Activated CD8-positive, alpha-beta memory T cell treated with anti-CD3 and anti-CD28 coated beads for 48 hours (primary cell): ENCODE results near the gene GJB3.
"Not testable (repeated sequence)": the region's sequence is repeated elsewhere in the genome, so short reads cannot be mapped to it uniquely, and the experiment has no call there.

Experiments
- DNase-seq, 3 experiments: peaks; one replicate each; pipeline ENCODE4 v3.0.0-alpha.2; 2020; ENCODE audit warnings: low read depth in 2 of 3, low spot score in 2 of 3

GJB3 gene

GRCh38 chr1:34785231-34785874 lies 4.3 kb downstream of the GJB3 start:
- DNase-seq, result no peak

DNA sequence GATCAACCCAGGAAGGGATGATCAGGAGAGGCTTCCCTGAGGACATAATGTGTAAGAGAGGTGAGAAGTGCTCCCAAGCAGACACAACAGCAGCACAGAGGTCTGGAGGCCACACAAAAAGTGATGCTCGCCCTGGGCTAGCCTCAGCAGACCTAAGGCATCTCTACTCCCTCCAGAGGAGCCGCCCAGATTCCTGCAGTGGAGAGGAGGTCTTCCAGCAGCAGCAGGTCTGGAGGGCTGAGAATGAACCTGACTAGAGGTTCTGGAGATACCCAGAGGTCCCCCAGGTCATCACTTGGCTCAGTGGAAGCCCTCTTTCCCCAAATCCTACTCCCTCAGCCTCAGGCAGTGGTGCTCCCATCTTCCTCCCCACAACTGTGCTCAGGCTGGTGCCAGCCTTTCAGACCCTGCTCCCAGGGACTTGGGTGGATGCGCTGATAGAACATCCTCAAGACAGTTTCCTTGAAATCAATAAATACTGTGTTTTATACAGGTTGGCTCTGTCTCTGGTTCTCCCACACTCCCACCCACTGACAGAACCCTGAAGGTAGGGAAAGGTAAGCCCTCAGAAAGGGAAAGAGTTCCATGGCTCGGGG lies 5.0 kb downstream of the GJB3 start:
- no peak for DNase-seq

- peak in 2 of 3 experiments; percentile 19 to 42 for DNase-seq
These were observed 5.7 kb downstream of the GJB3 start for GRCh38 chr1:34786521-34787325.

DNA sequence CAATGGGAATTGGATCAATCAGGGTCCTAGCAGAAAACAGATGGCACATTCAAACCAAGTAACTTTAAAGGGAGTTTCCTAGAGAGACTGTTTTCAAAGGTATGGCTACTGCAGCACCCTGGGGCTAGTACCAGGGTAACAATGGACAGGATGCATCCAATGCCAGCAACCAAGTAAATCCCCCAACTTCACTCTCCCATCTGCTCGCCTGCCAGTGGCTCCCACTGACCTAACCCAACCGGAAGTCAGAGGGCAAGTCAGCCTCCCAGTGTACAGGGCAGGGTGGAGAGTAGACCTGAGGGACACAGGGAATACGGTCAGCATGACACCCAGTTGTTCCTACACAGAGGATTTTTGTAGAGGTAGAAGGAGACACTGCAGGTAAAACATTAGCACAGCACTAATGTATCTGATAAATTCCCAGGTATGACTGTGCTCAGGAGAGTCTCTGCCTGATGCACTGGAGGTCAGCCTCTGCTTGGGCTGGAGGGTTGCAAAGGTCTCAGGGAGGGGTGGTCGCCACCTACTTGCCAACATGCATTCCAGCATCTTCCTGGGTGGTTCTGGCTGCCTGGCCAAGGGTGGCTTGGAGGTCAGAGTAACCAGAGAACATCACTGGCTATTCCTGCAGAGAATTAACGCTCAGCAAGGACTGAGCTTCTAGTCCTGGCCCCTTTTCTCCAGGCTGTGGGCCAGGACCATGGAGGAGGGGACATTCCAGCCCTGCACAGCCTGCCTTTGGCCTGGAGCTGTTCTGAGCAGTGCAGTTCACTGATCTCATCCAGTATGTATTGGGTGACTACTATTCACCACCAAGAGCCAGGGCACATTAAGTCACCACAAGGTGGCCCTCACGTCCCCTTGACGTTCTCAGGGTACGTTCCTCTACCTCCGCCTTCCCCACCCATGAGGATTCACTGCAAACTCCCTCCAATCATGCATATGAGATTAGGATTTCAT lies 6.7 kb downstream of the GJB3 start:
- no peak for DNase-seq

GRCh38 chr1:34790985-34791384 lies 10.0 kb downstream of the GJB3 start:
- no peak for DNase-seq

- DNase-seq, result no peak
These were observed 11.4 kb downstream of the GJB3 start for GRCh38 chr1:34792424-34792823.

DNA sequence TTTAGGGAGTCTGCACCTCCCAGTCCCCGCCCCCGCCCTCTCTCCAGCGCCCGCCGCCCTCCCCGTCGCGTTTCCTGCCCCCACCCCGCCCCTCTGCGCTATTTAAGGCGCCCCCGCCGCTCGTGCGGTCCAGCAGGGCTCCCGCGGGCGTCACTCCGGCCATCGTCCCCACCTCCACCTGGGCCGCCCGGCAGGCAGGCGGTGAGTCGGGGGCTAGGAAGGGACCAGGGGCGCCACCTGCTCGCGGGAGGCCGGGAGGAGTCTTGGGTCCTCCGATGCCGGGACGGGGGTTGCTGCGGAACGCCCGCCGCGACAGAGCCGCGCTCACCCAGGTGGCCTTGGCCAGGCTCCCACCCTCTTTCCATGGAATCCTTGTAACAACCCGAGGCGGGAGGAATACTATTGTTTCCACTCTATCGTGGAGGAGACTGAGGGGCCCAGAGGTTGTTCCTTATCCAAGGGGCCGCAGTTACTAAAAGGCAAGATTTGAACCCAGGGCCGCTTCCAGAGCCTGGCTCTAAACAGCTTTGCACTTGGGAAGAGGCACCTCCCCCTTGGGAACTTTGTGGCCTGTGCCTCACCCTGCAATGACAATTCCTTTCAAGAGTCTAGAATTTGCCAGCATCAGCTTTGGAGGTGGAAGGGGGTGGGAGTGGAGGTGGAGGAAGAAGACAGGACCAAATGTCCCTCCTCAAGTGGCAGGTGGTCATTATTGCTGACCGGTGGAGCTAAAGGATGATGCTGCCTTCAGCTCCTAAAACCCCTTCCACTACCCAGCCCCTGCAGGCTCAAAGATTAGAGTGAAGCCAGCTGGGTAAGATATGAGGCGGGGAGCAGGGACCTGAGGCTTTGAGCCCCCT lies 12.1 kb downstream of the GJB3 start, which contains the start of gene GJA4:
GJA4 (plus strand) TSS at position 132 of the 860 bp plus-strand sequence. CDS start 1,215 bp downstream, outside the sequence.
- no peak for DNase-seq

DNA sequence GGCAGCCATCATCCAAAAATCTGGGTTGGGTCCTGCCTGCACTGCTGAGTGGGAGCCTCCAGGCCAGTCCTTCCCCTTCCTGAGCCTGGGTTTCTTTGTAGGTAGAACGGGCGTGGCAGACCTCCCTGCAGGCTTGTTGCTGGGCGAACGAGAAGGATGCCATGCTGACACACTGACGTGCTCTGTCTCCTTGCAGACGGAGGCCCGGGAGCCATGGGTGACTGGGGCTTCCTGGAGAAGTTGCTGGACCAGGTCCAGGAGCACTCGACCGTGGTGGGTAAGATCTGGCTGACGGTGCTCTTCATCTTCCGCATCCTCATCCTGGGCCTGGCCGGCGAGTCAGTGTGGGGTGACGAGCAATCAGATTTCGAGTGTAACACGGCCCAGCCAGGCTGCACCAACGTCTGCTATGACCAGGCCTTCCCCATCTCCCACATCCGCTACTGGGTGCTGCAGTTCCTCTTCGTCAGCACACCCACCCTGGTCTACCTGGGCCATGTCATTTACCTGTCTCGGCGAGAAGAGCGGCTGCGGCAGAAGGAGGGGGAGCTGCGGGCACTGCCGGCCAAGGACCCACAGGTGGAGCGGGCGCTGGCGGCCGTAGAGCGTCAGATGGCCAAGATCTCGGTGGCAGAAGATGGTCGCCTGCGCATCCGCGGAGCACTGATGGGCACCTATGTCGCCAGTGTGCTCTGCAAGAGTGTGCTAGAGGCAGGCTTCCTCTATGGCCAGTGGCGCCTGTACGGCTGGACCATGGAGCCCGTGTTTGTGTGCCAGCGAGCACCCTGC lies 13.2 kb downstream of the GJB3 start:
- no peak for DNase-seq

GRCh38 chr1:34794790-34795180 lies 13.8 kb downstream of the GJB3 start:
- DNase-seq, result no peak

- no peak for DNase-seq
These were observed 14.9 kb downstream of the GJB3 start for GRCh38 chr1:34795916-34796315.

DNA sequence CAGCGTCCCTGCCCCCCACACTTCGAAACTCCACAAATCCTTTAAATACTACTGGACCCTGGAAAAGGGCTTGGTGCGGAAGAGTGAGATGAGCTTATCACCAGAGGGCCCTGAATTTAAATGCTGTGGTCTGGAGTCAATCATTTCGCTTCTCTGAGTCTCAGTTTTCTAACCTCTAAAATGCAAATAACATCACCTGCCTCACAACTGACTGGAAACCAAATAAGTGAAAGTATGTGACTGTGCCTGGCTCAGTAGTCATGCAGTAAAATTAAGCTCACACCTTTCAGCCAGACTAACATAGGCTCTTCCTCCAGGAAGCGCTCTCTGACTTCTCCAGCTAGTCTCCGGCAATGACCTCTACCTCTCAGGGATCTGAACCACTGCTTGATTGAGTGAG lies 16.0 kb downstream of the GJB3 start:
- DNase-seq, result no peak

DNA sequence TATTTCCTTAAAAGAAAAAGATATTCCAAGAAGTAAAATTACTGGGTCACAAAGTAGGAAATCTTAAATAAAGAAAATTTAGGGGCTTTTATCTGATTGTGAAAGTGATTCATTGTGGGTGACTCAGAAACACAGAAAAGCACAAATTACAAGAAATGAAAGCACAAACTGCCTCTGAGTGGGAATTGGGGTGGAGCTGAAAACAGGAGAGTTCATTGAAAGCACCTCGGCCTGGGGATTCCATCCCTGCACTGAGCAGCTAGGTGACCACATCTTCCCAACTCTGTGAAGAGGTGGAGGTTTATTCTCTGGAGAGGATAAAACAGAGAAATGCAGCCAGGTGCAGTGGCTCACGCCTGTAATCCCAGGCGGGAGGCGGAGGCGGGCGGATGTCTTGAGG lies 19.2 kb downstream of the GJB3 start:
- no peak for DNase-seq

GRCh38 chr1:34803770-34804169 lies 22.8 kb downstream of the GJB3 start:
- no peak for DNase-seq

DNA sequence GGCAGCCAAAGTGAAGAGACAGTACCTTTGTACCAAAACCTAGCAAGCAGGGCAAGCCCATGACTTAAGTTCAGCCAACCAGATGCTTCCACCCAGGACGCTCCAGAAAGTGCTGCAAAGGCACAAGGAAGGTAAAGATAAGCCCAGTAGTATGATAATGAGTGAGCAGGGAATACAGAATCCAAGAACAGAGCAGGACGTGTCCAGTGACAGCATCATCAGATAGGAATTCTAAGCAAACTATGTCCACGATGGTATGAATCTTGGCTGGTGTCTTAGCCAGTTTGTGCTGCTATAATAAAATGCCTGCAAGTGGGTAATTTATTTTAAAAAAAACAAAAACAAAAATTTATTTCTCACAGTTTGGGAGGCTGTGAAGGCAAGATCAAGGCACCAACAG lies 25.4 kb downstream of the GJB3 start:
- DNase-seq, result no peak

- DNase-seq, result no peak
These were observed 27.2 kb downstream of the GJB3 start for GRCh38 chr1:34808051-34808810.

DNA sequence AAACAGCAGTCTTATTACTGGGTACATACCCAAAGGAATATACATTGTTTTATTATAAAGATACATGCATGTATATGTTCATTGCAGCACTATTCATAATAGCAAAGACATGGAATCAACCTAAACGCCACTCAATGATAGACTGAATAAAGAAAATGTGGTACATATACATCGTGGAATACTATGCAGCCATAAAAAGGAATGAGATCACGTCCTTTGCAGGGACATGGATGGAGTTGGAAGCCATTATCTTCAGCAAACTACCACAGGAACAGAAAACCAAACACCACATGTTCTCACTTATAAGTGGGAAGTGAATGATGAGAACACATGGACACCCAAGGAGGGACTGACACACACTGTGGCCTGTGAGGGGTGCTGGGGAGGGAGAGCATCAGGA lies 29.8 kb downstream of the GJB3 start:
- not testable (repeated sequence) for DNase-seq

- DNase-seq, result no peak
These were observed 35.3 kb downstream of the GJB3 start for GRCh38 chr1:34816332-34816731.

DNA sequence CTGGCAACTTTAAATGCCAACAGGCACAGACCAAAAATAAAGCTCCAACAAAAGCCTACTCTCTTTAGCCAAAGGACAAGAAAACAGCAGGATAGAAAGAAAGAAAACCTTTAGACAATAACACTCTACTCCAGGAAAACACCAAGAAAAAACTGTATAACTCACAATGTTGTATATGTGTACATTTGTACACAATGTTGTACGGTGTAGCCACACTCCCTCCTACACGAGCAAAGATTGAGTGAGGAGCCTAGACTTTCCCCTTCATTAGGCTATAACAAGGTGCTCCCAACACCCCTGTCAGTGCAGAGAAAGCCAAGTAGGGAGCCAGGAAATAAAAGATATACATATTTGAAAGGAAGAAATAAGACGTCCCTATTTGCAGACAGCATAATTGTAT lies 35.8 kb downstream of the GJB3 start:
- no peak for DNase-seq

GRCh38 chr1:34818862-34819261 lies 37.8 kb downstream of the GJB3 start:
- not testable (repeated sequence) for DNase-seq
